IMR-90 (cell line): ENCODE results near the gene SULT1C4. TPM values are rescaled to one million over a fixed set of nuclear protein-coding genes. Genes with fewer than 3 reads are reported as not detected.

Source experiments
- ATAC-seq: fragments of 200-7000 bp; cut with Tn5 transposase; 2 replicates; pipeline ENCODE4 v1.9.1; 2020; ENCODE audit warnings: low read depth, mild to moderate bottlenecking, moderate library complexity
- BruUV-seq: library from RNA; stranded (reverse); fragments of 400-500 nt; replicated peaks from 2 replicates; lab custom pipeline; 2021; lab: Mats Ljungman, UMichigan
- CTCF ChIA-PET: fragments of 300-600 bp; formaldehyde crosslinking; extraction: SDS; loops from one replicate; lab custom pipeline; 2021; ENCODE audit warnings: antibody characterized with exemption; lab: Yijun Ruan, JAX
- POLR2A ChIA-PET: fragments of 300-600 bp; sonication (Branson Sonifier 250); formaldehyde crosslinking; loops from one replicate; lab custom pipeline; 2022; ENCODE audit warnings: antibody characterized with exemption; ENCODE audit not compliant: unreplicated experiment; lab: Charles Lee
- DNase-seq: peaks from one replicate; pipeline ENCODE4 v3.0.0; 2013
- H2AFZ ChIP-seq: replicated peaks from 2 replicates; pipeline ENCODE3; 2013; ENCODE audit warnings: low read length, mild to moderate bottlenecking; ENCODE audit not compliant: poor library complexity
- H2AK5ac ChIP-seq: 2 replicates; pipeline ENCODE4 v1.6.1; 2013; ENCODE audit warnings: low read depth, low read length, inconsistent platforms
- H2AK9ac ChIP-seq: replicated peaks from 2 replicates; pipeline ENCODE3; 2013; ENCODE audit warnings: mild to moderate bottlenecking, low read depth, low read length, moderate library complexity; ENCODE audit not compliant: poor library complexity
- H2BK120ac ChIP-seq: 2 replicates; pipeline ENCODE4 v1.6.1; 2013; ENCODE audit warnings: low read depth, low read length, inconsistent platforms
- H2BK15ac ChIP-seq: 3 replicates; pipeline ENCODE4 v1.6.1; 2013; ENCODE audit warnings: low read depth, low read length, inconsistent platforms
- H2BK20ac ChIP-seq: 2 replicates; pipeline ENCODE4 v1.6.1; 2013; ENCODE audit warnings: low read depth, mild to moderate bottlenecking, inconsistent platforms, low read length, moderate library complexity
- H2BK5ac ChIP-seq: 2 replicates; pipeline ENCODE4 v1.6.1; 2013; ENCODE audit warnings: mild to moderate bottlenecking, low read depth, low read length, inconsistent platforms; ENCODE audit not compliant: poor library complexity, severe bottlenecking
- H3K14ac ChIP-seq: replicated peaks from 2 replicates; pipeline ENCODE4 v1.6.1; 2013; ENCODE audit warnings: low read depth, low read length, inconsistent platforms
- H3K18ac ChIP-seq: 2 replicates; pipeline ENCODE4 v1.6.1; 2013; ENCODE audit warnings: low read depth, low read length, control low read depth
- H3K23ac ChIP-seq: 2 replicates; pipeline ENCODE4 v1.6.1; 2013; ENCODE audit warnings: low read depth, low read length, inconsistent platforms
- H3K27ac ChIP-seq: 2 replicates; pipeline ENCODE4 v1.5.1; 2013; ENCODE audit warnings: mild to moderate bottlenecking, control low read depth, low read length; ENCODE audit not compliant: insufficient read depth
- H3K27me3 ChIP-seq: 2 replicates; pipeline ENCODE4 v1.6.1; 2013; ENCODE audit warnings: low read length; ENCODE audit not compliant: control insufficient read depth, insufficient read depth
- H3K36me3 ChIP-seq: 2 replicates; pipeline ENCODE4 v1.6.1; 2013; ENCODE audit warnings: low read length, mixed read lengths; ENCODE audit not compliant: control insufficient read depth, insufficient read depth
- H3K4ac ChIP-seq: 2 replicates; pipeline ENCODE4 v1.6.1; 2013; ENCODE audit warnings: low read depth, low read length, inconsistent platforms
- H3K4me1 ChIP-seq: 2 replicates; pipeline ENCODE4 v1.6.1; 2013; ENCODE audit warnings: low read length, mixed read lengths; ENCODE audit not compliant: control insufficient read depth, insufficient read depth
- H3K4me2 ChIP-seq: 2 replicates; pipeline ENCODE4 v1.6.1; 2013; ENCODE audit warnings: low read depth, mild to moderate bottlenecking, control low read depth, low read length, moderate library complexity
- H3K4me3 ChIP-seq: 2 replicates; pipeline ENCODE4 v1.5.1; 2013; ENCODE audit warnings: low read depth, mild to moderate bottlenecking, control low read depth, low read length, moderate library complexity; ENCODE audit not compliant: insufficient read depth
- H3K56ac ChIP-seq: 2 replicates; pipeline ENCODE4 v1.6.1; 2013; ENCODE audit warnings: low read length, inconsistent platforms; ENCODE audit not compliant: insufficient read depth; ENCODE audit errors: extremely low read depth
- H3K79me1 ChIP-seq, 2 experiments: 2 replicates each; pipeline ENCODE4 v1.6.1; 2013; ENCODE audit warnings: low read length in 2 of 2, inconsistent platforms in 1 of 2, low read depth in 1 of 2
- H3K9ac ChIP-seq: 2 replicates; pipeline ENCODE4 v1.6.1; 2013; ENCODE audit warnings: low read depth, low read length, control low read depth
- H3K9me1 ChIP-seq: 2 replicates; pipeline ENCODE4 v1.6.1; 2013; ENCODE audit warnings: low read length, inconsistent platforms; ENCODE audit not compliant: insufficient read depth
- H3K9me3 ChIP-seq: 2 replicates; pipeline ENCODE4 v1.6.1; 2013; ENCODE audit warnings: low read length; ENCODE audit not compliant: control insufficient read depth, insufficient read depth
- H4K20me1 ChIP-seq: 2 replicates; pipeline ENCODE4 v1.6.1; 2013; ENCODE audit warnings: low read length, inconsistent platforms; ENCODE audit not compliant: insufficient read depth
- H4K5ac ChIP-seq: 2 replicates; pipeline ENCODE4 v1.6.1; 2013; ENCODE audit warnings: mild to moderate bottlenecking, low read depth, low read length, control low read depth
- H4K8ac ChIP-seq, 2 experiments: 2 replicates each; pipeline ENCODE4 v1.6.1; 2013; ENCODE audit warnings: low read depth in 2 of 2, low read length in 2 of 2, control low read depth in 1 of 2, inconsistent platforms in 1 of 2
- H4K91ac ChIP-seq: 2 replicates; pipeline ENCODE4 v1.6.1; 2013; ENCODE audit warnings: low read depth, low read length, inconsistent platforms; ENCODE audit not compliant: insufficient read depth
- BHLHE40 ChIP-seq: fragments of 150-350 bp; IDR thresholded peaks from 2 replicates; pipeline ENCODE4 v1.6.1; 2016; ENCODE audit warnings: mild to moderate bottlenecking, low read depth, low read length
- CEBPB ChIP-seq: IDR thresholded peaks from 2 replicates; pipeline ENCODE4 v1.6.1; 2012; ENCODE audit warnings: low read depth, low read length, improper control_type of control experiment
- CHD1 ChIP-seq: IDR thresholded peaks from 2 replicates; pipeline ENCODE4 v1.6.1; 2012; ENCODE audit warnings: low read depth, low read length, improper control_type of control experiment
- FOS ChIP-seq: fragments of 150-350 bp; IDR thresholded peaks from 2 replicates; pipeline ENCODE4 v1.6.1; 2016; ENCODE audit warnings: low read depth, low read length
- MAFK ChIP-seq: IDR thresholded peaks from 2 replicates; pipeline ENCODE4 v1.6.1; 2012; ENCODE audit warnings: low read depth, low read length, improper control_type of control experiment
- MAZ ChIP-seq: IDR thresholded peaks from 2 replicates; pipeline ENCODE4 v1.6.1; 2012; ENCODE audit warnings: low read depth, mild to moderate bottlenecking, low read length, improper control_type of control experiment, moderate library complexity, borderline replicate concordance
- MXI1 ChIP-seq: IDR thresholded peaks from 2 replicates; pipeline ENCODE4 v1.6.1; 2012; ENCODE audit warnings: low read depth, mild to moderate bottlenecking, low read length, moderate library complexity, borderline replicate concordance
- NFE2L2 ChIP-seq: fragments of 150-350 bp; IDR thresholded peaks from 2 replicates; pipeline ENCODE4 v1.6.1; 2016; ENCODE audit warnings: low read depth, mild to moderate bottlenecking, low read length
- POLR2A ChIP-seq: IDR thresholded peaks from 2 replicates; pipeline ENCODE4 v1.6.1; 2012; ENCODE audit warnings: mild to moderate bottlenecking, low read depth, low read length
- RAD21 ChIP-seq: IDR thresholded peaks from 2 replicates; pipeline ENCODE4 v1.6.1; 2012; ENCODE audit warnings: low read length, improper control_type of control experiment
- RCOR1 ChIP-seq: IDR thresholded peaks from 2 replicates; pipeline ENCODE4 v1.6.1; 2012; ENCODE audit warnings: mild to moderate bottlenecking, low read length, improper control_type of control experiment; ENCODE audit not compliant: insufficient replicate concordance
- RFX5 ChIP-seq: IDR thresholded peaks from 2 replicates; pipeline ENCODE4 v1.8.0; 2012; ENCODE audit warnings: low read depth, mild to moderate bottlenecking, low read length, moderate library complexity
- SMC3 ChIP-seq: fragments of 150-350 bp; IDR thresholded peaks from 2 replicates; pipeline ENCODE4 v1.6.1; 2016; ENCODE audit warnings: low read depth, mild to moderate bottlenecking, antibody characterized with exemption, low read length, moderate library complexity
- WGBS, 2 experiments: methylation state at CpG; one replicate each; pipeline versions ENCODE4 v1.1.5 to v1.1.7; 2013; ENCODE audit warnings: missing lambda C conversion rate in 2 of 2; ENCODE audit not compliant: insufficient read length in 1 of 2; ENCODE audit errors: extremely low coverage in 2 of 2; 5-methylcytosine and 5-hydroxymethylcytosine counted together
- dilution Hi-C: fragments of 300-500 bp; cut with HindIII; formaldehyde crosslinking; loops from one replicate; pipeline ENCODE4 v1.14.3; 2018; ENCODE audit warnings: low sequenced_read_pairs; ENCODE audit not compliant: unreplicated experiment
- in situ Hi-C: fragments of 300-500 bp; cut with MboI; formaldehyde crosslinking; loops from 3 replicates; pipeline ENCODE4 v1.14.3; 2019; ENCODE audit warnings: low sequenced_read_pairs, inconsistent platforms, mixed read lengths
- intact Hi-C: fragments of 100-400 bp; cut with micrococcal nuclease; formaldehyde crosslinking; loops from 2 replicates; pipeline ENCODE4 v1.10.0; 2022
- polyA plus RNA-seq, 3 experiments: library from polyadenylated mRNA; depleted of rRNA; stranded (reverse); fragments of >200 nt; gene quantifications; 2 replicates each; pipeline ENCODE4 v1.2.3, GENCODE V29; 2012; ENCODE audit warnings: low replicate concordance in 1 of 3
- total RNA-seq: library from RNA; depleted of rRNA; stranded (reverse); fragments of >200 nt; gene quantifications from 2 replicates; pipeline ENCODE4 v1.2.3, GENCODE V29; 2012
- TF ChIP-seq, protein P1 (sequence below): conservative IDR thresholded peaks from 2 replicates; pipeline ENCODE4 v1.5.1; 2012; ENCODE audit warnings: mild to moderate bottlenecking, low read depth, low read length, improper control_type of control experiment
- TF ChIP-seq, protein P2 (sequence below): fragments of 150-350 bp; IDR thresholded peaks from 2 replicates; pipeline ENCODE4 v1.6.1; 2016; ENCODE audit warnings: low read depth, mild to moderate bottlenecking, low read length, moderate library complexity, borderline replicate concordance
- TF ChIP-seq, protein P3 (sequence below): fragments of 150-350 bp; IDR thresholded peaks from 2 replicates; pipeline ENCODE4 v1.6.1; 2017; ENCODE audit warnings: mild to moderate bottlenecking, antibody characterized with exemption, low read length, low read depth

SULT1C4 gene
- total and polyA plus RNA-seq, 2 of the 4 experiments (the other 2 are of a cell fraction) = 0.36 to 0.50 TPM

DNA sequence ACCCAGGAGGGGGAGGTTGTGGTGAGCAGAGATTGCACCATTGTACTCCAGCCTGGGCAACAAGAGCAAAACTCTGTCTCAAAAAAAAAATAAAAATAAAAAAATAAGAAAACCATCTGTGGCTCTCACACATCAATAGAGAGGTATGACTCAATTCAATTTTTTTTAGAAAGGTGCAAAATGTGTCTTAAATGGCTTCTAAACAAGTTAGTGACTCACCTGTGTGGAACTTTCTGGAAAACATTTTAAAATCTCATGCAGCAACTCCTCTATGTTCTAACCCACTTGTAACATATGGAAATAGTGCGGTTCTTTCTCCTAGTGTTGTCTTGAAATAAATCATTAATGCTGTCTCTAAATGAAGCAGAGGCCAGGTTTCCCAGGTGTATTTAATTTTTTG lies 10.7 kb upstream of the SULT1C4 start:
- Histone ChIP-seq H3K9ac (no peak overlapping the region), H2AK5ac (no peak overlapping the region), H3K79me1 (no peaks in the 10 kb centered on the region), H3K27ac (no peak overlapping the region), H3K4me1 (peaks cover 11% of the 10 kb centered on the region), H3K27me3 (no peaks in the 10 kb centered on the region), H3K9me1 (peaks cover 7% of the 10 kb centered on the region), H3K56ac (no peak overlapping the region), H3K4ac (no peak overlapping the region), H2BK5ac (no peak overlapping the region), H3K4me2 (no peak overlapping the region), H2BK120ac (no peak overlapping the region), H4K5ac (no peak overlapping the region), H2BK15ac (no peak overlapping the region), H2AK9ac (no peak overlapping the region), H3K23ac (no peak overlapping the region), H3K9me3 (peaks cover 4% of the 10 kb centered on the region), H2AFZ (no peak overlapping the region), H3K18ac (peak overlapping the region; percentile 35; the same call in 1 of the 2 replicates), H4K91ac (no peak overlapping the region), H3K36me3 (no peaks in the 10 kb centered on the region), H4K8ac (no peak overlapping the region), H2BK20ac (no peak overlapping the region), H3K4me3 (no peak overlapping the region), H4K20me1 (no peaks in the 10 kb centered on the region), H3K14ac (no peak overlapping the region)
- no TSS peak for BruUV-seq
- WGBS, 2 experiments = no CpG with 5 or more reads among the region's 1 CpG
- intact Hi-C loops (no loop called here), in situ Hi-C loops (no loop called here), dilution Hi-C loops (no loop called here)
- POLR2A ChIA-PET = no interaction called here
- DNase-seq (no peak), ATAC-seq (no peak)
- CTCF ChIA-PET = no interaction called here
- TF ChIP-seq MAFK (no peak), CEBPB (no peak), NFE2L2 (no peak), FOS (no peak), BHLHE40 (no peak), RFX5 (no peak), POLR2A (no peak), CHD1 (no peak), MAZ (no peak), SMC3 (no peak), MXI1 (no peak), RCOR1 (no peak), RAD21 (no peak)
- TF ChIP-seq, protein P1, sequence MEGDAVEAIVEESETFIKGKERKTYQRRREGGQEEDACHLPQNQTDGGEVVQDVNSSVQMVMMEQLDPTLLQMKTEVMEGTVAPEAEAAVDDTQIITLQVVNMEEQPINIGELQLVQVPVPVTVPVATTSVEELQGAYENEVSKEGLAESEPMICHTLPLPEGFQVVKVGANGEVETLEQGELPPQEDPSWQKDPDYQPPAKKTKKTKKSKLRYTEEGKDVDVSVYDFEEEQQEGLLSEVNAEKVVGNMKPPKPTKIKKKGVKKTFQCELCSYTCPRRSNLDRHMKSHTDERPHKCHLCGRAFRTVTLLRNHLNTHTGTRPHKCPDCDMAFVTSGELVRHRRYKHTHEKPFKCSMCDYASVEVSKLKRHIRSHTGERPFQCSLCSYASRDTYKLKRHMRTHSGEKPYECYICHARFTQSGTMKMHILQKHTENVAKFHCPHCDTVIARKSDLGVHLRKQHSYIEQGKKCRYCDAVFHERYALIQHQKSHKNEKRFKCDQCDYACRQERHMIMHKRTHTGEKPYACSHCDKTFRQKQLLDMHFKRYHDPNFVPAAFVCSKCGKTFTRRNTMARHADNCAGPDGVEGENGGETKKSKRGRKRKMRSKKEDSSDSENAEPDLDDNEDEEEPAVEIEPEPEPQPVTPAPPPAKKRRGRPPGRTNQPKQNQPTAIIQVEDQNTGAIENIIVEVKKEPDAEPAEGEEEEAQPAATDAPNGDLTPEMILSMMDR = no peak
- TF ChIP-seq, protein P2, sequence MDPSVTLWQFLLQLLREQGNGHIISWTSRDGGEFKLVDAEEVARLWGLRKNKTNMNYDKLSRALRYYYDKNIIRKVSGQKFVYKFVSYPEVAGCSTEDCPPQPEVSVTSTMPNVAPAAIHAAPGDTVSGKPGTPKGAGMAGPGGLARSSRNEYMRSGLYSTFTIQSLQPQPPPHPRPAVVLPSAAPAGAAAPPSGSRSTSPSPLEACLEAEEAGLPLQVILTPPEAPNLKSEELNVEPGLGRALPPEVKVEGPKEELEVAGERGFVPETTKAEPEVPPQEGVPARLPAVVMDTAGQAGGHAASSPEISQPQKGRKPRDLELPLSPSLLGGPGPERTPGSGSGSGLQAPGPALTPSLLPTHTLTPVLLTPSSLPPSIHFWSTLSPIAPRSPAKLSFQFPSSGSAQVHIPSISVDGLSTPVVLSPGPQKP = no peak
- TF ChIP-seq, protein P3, sequence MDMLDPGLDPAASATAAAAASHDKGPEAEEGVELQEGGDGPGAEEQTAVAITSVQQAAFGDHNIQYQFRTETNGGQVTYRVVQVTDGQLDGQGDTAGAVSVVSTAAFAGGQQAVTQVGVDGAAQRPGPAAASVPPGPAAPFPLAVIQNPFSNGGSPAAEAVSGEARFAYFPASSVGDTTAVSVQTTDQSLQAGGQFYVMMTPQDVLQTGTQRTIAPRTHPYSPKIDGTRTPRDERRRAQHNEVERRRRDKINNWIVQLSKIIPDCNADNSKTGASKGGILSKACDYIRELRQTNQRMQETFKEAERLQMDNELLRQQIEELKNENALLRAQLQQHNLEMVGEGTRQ = no peak
